Astrocyte (in vitro differentiated cells and primary cell): Measurements from ENCODE around the gene CEACAM6. TPM values are rescaled to one million over a fixed set of nuclear protein-coding genes. Genes with fewer than 3 reads are reported as not detected.

Experiments used
- DNase-seq: peaks from one replicate; pipeline ENCODE4 v3.0.0-alpha.2; 2010; ENCODE audit warnings: low read depth
- FAIRE-seq: peaks from 2 replicates; lab custom pipeline; 2011; peaks lifted over from hg19 to GRCh38; lab: Jason Lieb, UNC
- H2AFZ ChIP-seq: 2 replicates; pipeline ENCODE4 v1.6.0; 2012; ENCODE audit warnings: low read depth, low read length, inconsistent platforms
- H3K27ac ChIP-seq: 2 replicates; pipeline ENCODE4 v1.5.1; 2011; ENCODE audit warnings: low read depth, low read length, inconsistent platforms
- H3K27me3 ChIP-seq: 2 replicates; pipeline ENCODE4 v1.6.0; 2011; ENCODE audit warnings: low read length, inconsistent platforms; ENCODE audit not compliant: insufficient read depth
- H3K36me3 ChIP-seq: 2 replicates; pipeline ENCODE4 v1.5.1; 2011; ENCODE audit warnings: low read length, inconsistent platforms; ENCODE audit not compliant: insufficient read depth
- H3K4me1 ChIP-seq: 2 replicates; pipeline ENCODE4 v1.5.1; 2011; ENCODE audit warnings: low read length, inconsistent platforms; ENCODE audit not compliant: insufficient read depth
- H3K4me2 ChIP-seq: 2 replicates; pipeline ENCODE4 v1.6.0; 2012; ENCODE audit warnings: low read length, inconsistent platforms
- H3K4me3 ChIP-seq: 2 replicates; pipeline ENCODE4 v1.5.1; 2011; ENCODE audit warnings: low read depth, mild to moderate bottlenecking, low read length, inconsistent platforms; ENCODE audit not compliant: insufficient read depth
- H3K79me2 ChIP-seq: 2 replicates; pipeline ENCODE4 v1.6.0; 2012; ENCODE audit warnings: mild to moderate bottlenecking, low read length, inconsistent platforms; ENCODE audit not compliant: insufficient read depth
- H3K9ac ChIP-seq: 2 replicates; pipeline ENCODE4 v1.6.0; 2012; ENCODE audit warnings: mild to moderate bottlenecking, low read length, inconsistent platforms
- H3K9me3 ChIP-seq: 2 replicates; pipeline ENCODE4 v1.5.1; 2012; ENCODE audit warnings: low read depth, mild to moderate bottlenecking, low read length, inconsistent platforms; ENCODE audit not compliant: insufficient read depth
- H4K20me1 ChIP-seq: 2 replicates; pipeline ENCODE4 v1.6.0; 2012; ENCODE audit warnings: low read length, inconsistent platforms; ENCODE audit not compliant: insufficient read depth
- H3K27ac Mint-ChIP-seq: one replicate; pipeline ENCODE4 v1.8.0; 2021; ENCODE audit warnings: mild to moderate bottlenecking, mixed read lengths; ENCODE audit not compliant: unreplicated experiment
- H3K27me3 Mint-ChIP-seq: one replicate; pipeline ENCODE4 v1.8.0; 2021; ENCODE audit warnings: low read depth, mixed read lengths; ENCODE audit not compliant: unreplicated experiment
- H3K36me3 Mint-ChIP-seq: one replicate; pipeline ENCODE4 v1.8.0; 2021; ENCODE audit warnings: low read depth, mixed read lengths; ENCODE audit not compliant: unreplicated experiment
- H3K4me1 Mint-ChIP-seq: one replicate; pipeline ENCODE4 v1.8.0; 2021; ENCODE audit warnings: low read depth, mixed read lengths; ENCODE audit not compliant: unreplicated experiment
- H3K4me3 Mint-ChIP-seq: one replicate; pipeline ENCODE4 v1.8.0; 2021; ENCODE audit warnings: mild to moderate bottlenecking, moderate library complexity, mixed read lengths; ENCODE audit not compliant: unreplicated experiment
- H3K9me3 Mint-ChIP-seq: one replicate; pipeline ENCODE4 v1.8.0; 2021; ENCODE audit warnings: mild to moderate bottlenecking, mixed read lengths; ENCODE audit not compliant: unreplicated experiment
- EZH2 ChIP-seq: IDR thresholded peaks from 2 replicates; pipeline ENCODE4 v1.6.1; 2012; ENCODE audit warnings: mild to moderate bottlenecking, low read length, inconsistent platforms; ENCODE audit not compliant: insufficient read depth
- total RNA-seq: library from RNA; stranded (reverse); gene quantifications from 2 replicates; pipeline ENCODE4 v1.2.1, GENCODE V29; 2021
- TF ChIP-seq, protein P1 (sequence below): IDR thresholded peaks from 2 replicates; pipeline ENCODE4 v1.5.1; 2011; ENCODE audit warnings: low read depth, mild to moderate bottlenecking, inconsistent platforms, low read length, moderate library complexity; ENCODE audit not compliant: insufficient read depth

Gene CEACAM6
- total RNA-seq, 1 donor from 2014 or later = not detected

DNA sequence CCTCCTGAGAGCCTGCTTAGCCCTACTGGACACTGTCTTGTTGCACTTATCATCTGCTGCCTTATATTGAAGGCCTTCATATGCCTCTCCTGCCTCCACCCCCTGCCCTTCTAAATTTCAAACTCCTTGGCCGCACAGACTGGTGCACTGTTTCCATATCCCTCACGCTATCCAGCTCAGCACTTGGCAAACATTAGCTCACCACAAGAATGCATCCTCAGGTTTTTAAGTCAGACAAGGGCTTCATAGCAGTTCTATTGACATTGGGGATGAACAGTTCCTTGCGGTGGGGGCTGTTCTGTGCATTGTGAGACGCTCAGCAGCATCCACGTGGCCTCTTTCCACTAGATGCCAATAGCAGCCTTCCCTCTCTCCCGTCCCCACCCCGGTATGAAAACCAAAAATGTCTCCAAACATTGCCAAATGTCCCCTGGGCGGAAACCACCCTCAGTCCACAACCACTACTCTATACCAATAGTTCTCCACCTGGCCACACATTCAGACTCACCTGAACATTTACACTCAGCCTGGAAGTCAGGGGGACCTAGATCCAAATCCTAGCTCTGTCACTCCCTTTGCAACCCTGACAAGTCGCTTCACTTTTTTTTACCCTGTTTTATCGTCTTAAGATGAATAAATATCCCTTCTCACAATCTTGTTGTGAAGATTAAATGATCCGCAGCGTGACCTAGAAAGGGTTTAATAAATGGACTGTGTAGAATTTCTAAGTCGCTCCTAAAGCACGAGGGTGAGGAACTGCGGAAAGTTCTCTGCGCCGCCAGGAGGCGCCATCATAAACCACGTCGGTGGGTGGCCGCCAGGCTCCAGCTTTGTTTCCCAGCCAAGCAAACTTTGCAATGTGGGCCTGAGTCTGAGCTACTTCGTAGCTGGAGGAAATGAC lies 37.4 kb downstream of the CEACAM6 start:
- H3K27me3 Mint-ChIP-seq = peaks cover 50% of the 10 kb centered on the region
- H3K4me2 ChIP-seq = no peak overlapping the region
- H3K4me3 ChIP-seq = no peak overlapping the region
- no peak overlapping the region for H2AFZ ChIP-seq
- no peaks in the 10 kb centered on the region for H3K36me3 ChIP-seq
- no peaks in the 10 kb centered on the region for H3K27me3 ChIP-seq
- no peaks in the 10 kb centered on the region for H3K79me2 ChIP-seq
- no peaks in the 10 kb centered on the region for H4K20me1 ChIP-seq
- no peak overlapping the region for H3K27ac Mint-ChIP-seq
- TF ChIP-seq, protein P1, sequence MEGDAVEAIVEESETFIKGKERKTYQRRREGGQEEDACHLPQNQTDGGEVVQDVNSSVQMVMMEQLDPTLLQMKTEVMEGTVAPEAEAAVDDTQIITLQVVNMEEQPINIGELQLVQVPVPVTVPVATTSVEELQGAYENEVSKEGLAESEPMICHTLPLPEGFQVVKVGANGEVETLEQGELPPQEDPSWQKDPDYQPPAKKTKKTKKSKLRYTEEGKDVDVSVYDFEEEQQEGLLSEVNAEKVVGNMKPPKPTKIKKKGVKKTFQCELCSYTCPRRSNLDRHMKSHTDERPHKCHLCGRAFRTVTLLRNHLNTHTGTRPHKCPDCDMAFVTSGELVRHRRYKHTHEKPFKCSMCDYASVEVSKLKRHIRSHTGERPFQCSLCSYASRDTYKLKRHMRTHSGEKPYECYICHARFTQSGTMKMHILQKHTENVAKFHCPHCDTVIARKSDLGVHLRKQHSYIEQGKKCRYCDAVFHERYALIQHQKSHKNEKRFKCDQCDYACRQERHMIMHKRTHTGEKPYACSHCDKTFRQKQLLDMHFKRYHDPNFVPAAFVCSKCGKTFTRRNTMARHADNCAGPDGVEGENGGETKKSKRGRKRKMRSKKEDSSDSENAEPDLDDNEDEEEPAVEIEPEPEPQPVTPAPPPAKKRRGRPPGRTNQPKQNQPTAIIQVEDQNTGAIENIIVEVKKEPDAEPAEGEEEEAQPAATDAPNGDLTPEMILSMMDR = peak; percentile 49
- no peak for TF ChIP-seq EZH2
- H3K9ac ChIP-seq = no peak overlapping the region
- peaks cover 10% of the 10 kb centered on the region for H3K4me1 Mint-ChIP-seq
- H3K9me3 Mint-ChIP-seq = no peaks in the 10 kb centered on the region
- H3K27ac ChIP-seq = no peak overlapping the region
- DNase-seq (peak; percentile 60), FAIRE-seq (no peak)
- no peak overlapping the region for H3K4me3 Mint-ChIP-seq
- peaks cover 2% of the 10 kb centered on the region for H3K36me3 Mint-ChIP-seq
- no peaks in the 10 kb centered on the region for H3K9me3 ChIP-seq
- H3K4me1 ChIP-seq = peaks cover 2% of the 10 kb centered on the region

DNA sequence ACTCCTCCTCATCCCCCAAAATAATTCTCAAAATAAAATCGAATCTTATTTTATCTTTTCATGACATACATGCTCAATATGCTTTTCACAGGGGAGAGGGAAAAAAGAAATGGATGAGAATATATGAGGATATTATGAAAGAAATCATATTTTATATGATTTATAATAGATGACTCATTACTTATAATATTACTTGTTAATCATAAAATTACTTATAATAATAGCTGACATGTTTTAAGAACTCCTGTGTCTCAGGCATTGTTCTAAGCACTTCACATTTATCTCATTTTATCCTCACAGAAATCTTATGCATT lies 38.0 kb downstream of the CEACAM6 start:
- H3K36me3 Mint-ChIP-seq = peaks cover 2% of the 10 kb centered on the region
- FAIRE-seq = no peak
- no peaks in the 10 kb centered on the region for H3K9me3 Mint-ChIP-seq

More for the DNA sequence above, 38.0 kb downstream of the CEACAM6 start:
- peaks cover 2% of the 10 kb centered on the region for H3K4me1 ChIP-seq
- H3K36me3 ChIP-seq = no peaks in the 10 kb centered on the region
- TF ChIP-seq EZH2 = no peak
- TF ChIP-seq, protein P1 = no peak
- peaks cover 10% of the 10 kb centered on the region for H3K4me1 Mint-ChIP-seq
- H3K9ac ChIP-seq = no peak overlapping the region
- no peaks in the 10 kb centered on the region for H3K9me3 ChIP-seq
- no peak overlapping the region for H3K4me3 Mint-ChIP-seq
- peaks cover 50% of the 10 kb centered on the region for H3K27me3 Mint-ChIP-seq
- DNase-seq = no peak
- H4K20me1 ChIP-seq = no peaks in the 10 kb centered on the region
- H3K27ac ChIP-seq = no peak overlapping the region
- H3K4me3 ChIP-seq = no peak overlapping the region
- no peak overlapping the region for H3K4me2 ChIP-seq
- no peak overlapping the region for H3K27ac Mint-ChIP-seq
- H2AFZ ChIP-seq = no peak overlapping the region
- H3K27me3 ChIP-seq = no peaks in the 10 kb centered on the region
- no peaks in the 10 kb centered on the region for H3K79me2 ChIP-seq
